PC-9 (cell line): ENCODE data around the gene CDH20. TPM values are rescaled to one million over a fixed set of nuclear protein-coding genes. Genes with fewer than 3 reads are reported as not detected.

ENCODE experiments used
- BruUV-seq: library from RNA; stranded (reverse); fragments of 400-500 nt; replicated peaks from 2 replicates; lab custom pipeline; 2021; lab: Mats Ljungman, UMichigan
- CTCF ChIA-PET: fragments of 300-600 bp; sonication (Branson Sonifier 250); formaldehyde crosslinking; loops from one replicate; lab custom pipeline; 2022; ENCODE audit warnings: antibody characterized with exemption; lab: Charles Lee
- POLR2A ChIA-PET: fragments of 300-600 bp; sonication (Branson Sonifier 250); formaldehyde crosslinking; loops from one replicate; lab custom pipeline; 2022; ENCODE audit warnings: antibody characterized with exemption; ENCODE audit not compliant: unreplicated experiment; lab: Charles Lee
- DNase-seq, 2 experiments: peaks; one replicate each; pipeline versions ENCODE4 v3.0.0 to v3.0.0-alpha.2; 2015 to 2022; ENCODE audit warnings: mixed read lengths in 1 of 2
- H2AFZ ChIP-seq: fragments of 200-600 bp; sonication (generic); 2 replicates; pipeline ENCODE4 v1.8.1; 2017; ENCODE audit warnings: antibody characterized with exemption
- H3F3A ChIP-seq: fragments of 200-600 bp; sonication (generic); 2 replicates; pipeline ENCODE4 v1.8.1; 2017; ENCODE audit warnings: antibody characterized with exemption, mild to moderate bottlenecking, low read depth; ENCODE audit not compliant: insufficient read depth
- H3K27ac ChIP-seq: fragments of 200-600 bp; sonication (generic); 2 replicates; pipeline ENCODE4 v1.6.1; 2016; ENCODE audit warnings: mixed run types
- H3K27me3 ChIP-seq: fragments of 200-600 bp; sonication (generic); 2 replicates; pipeline ENCODE4 v1.6.1; 2016; ENCODE audit warnings: low read depth, mixed run types; ENCODE audit not compliant: insufficient read depth
- H3K36me3 ChIP-seq: fragments of 200-600 bp; sonication (generic); 2 replicates; pipeline ENCODE4 v1.6.1; 2016; ENCODE audit warnings: low read depth, mixed run types
- H3K4me1 ChIP-seq: fragments of 200-600 bp; sonication (generic); replicated peaks from 2 replicates; pipeline ENCODE4 v1.6.1; 2016; ENCODE audit warnings: mixed run types; ENCODE audit not compliant: insufficient read depth
- H3K4me2 ChIP-seq: fragments of 200-600 bp; sonication (generic); 2 replicates; pipeline ENCODE4 v1.6.1; 2017; ENCODE audit warnings: mixed run types
- H3K4me3 ChIP-seq: fragments of 200-600 bp; sonication (generic); 2 replicates; pipeline ENCODE4 v1.6.1; 2016; ENCODE audit warnings: mixed run types
- H3K79me2 ChIP-seq: fragments of 200-600 bp; sonication (generic); 2 replicates; pipeline ENCODE4 v1.6.1; 2017; ENCODE audit warnings: low read depth, mixed run types
- H3K9me2 ChIP-seq: fragments of 200-600 bp; sonication (generic); 2 replicates; pipeline ENCODE4 v1.8.1; 2017; ENCODE audit warnings: mild to moderate bottlenecking; ENCODE audit not compliant: insufficient read depth
- H3K9me3 ChIP-seq: fragments of 200-600 bp; sonication (generic); 2 replicates; pipeline ENCODE4 v1.8.1; 2016; ENCODE audit warnings: low read depth; ENCODE audit not compliant: insufficient read depth
- H4K20me1 ChIP-seq: fragments of 200-600 bp; sonication (generic); 2 replicates; pipeline ENCODE4 v1.8.1; 2017; ENCODE audit not compliant: insufficient read depth
- EZH2 ChIP-seq: fragments of 200-600 bp; sonication (generic); IDR thresholded peaks from 2 replicates; pipeline ENCODE4 v1.8.0; 2017; ENCODE audit warnings: antibody characterized with exemption, low read depth
- intact Hi-C: fragments of 100-400 bp; cut with micrococcal nuclease; formaldehyde crosslinking; loops from one replicate; pipeline ENCODE4 v1.10.0; 2022; ENCODE audit not compliant: unreplicated experiment
- total RNA-seq: library from RNA; stranded (reverse); gene quantifications from 2 replicates; pipeline ENCODE4 v1.2.3, GENCODE V29; 2021
- TF ChIP-seq, protein P1 (sequence below): fragments of 200-600 bp; sonication (generic); conservative IDR thresholded peaks from 2 replicates; pipeline ENCODE4 v1.6.1; 2017; ENCODE audit warnings: mixed run types, antibody characterized with exemption, mild to moderate bottlenecking, moderate library complexity

The CDH20 gene
- total RNA-seq, 1 experiment from 2014 or later, result not detected

DNA sequence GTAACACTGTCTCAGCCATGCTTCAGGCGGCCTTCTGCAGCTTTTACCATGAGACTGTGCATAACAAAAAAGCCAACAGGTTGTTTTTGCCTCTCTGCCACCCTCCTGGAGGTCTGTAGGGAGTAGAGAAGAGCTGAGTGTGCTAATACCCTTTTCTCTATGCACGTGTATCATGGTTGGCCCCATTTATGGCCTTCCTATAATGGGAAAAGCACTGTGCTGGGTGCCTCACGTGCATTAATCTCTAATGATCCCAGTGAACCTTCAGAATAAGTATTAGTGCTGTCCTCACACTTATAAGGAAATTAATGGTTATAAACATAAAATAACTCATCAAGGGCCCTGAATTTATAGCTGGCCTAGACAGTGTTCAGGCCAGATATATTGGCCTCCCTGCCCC lies 164.2 kb downstream of the CDH20 start:
- DNase-seq, result no peak
- H3K4me1 ChIP-seq, result no peaks in the 10 kb centered on the region
- no peaks in the 10 kb centered on the region for H3F3A ChIP-seq
- no peaks in the 10 kb centered on the region for H3K79me2 ChIP-seq
- no peak overlapping the region for H3K27ac ChIP-seq
- TF ChIP-seq, protein P1, sequence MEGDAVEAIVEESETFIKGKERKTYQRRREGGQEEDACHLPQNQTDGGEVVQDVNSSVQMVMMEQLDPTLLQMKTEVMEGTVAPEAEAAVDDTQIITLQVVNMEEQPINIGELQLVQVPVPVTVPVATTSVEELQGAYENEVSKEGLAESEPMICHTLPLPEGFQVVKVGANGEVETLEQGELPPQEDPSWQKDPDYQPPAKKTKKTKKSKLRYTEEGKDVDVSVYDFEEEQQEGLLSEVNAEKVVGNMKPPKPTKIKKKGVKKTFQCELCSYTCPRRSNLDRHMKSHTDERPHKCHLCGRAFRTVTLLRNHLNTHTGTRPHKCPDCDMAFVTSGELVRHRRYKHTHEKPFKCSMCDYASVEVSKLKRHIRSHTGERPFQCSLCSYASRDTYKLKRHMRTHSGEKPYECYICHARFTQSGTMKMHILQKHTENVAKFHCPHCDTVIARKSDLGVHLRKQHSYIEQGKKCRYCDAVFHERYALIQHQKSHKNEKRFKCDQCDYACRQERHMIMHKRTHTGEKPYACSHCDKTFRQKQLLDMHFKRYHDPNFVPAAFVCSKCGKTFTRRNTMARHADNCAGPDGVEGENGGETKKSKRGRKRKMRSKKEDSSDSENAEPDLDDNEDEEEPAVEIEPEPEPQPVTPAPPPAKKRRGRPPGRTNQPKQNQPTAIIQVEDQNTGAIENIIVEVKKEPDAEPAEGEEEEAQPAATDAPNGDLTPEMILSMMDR, result no peak
- TF ChIP-seq EZH2, result no peak
- H3K27me3 ChIP-seq, result no peaks in the 10 kb centered on the region
- POLR2A ChIA-PET, result no interaction called here
- H3K4me3 ChIP-seq, result no peak overlapping the region
- no peaks in the 10 kb centered on the region for H3K36me3 ChIP-seq
- no peaks in the 10 kb centered on the region for H4K20me1 ChIP-seq
- intact Hi-C loops, result no loop called here
- H2AFZ ChIP-seq, result no peak overlapping the region
- no peaks in the 10 kb centered on the region for H3K9me3 ChIP-seq
- no peak overlapping the region for H3K4me2 ChIP-seq
- no TSS peak for BruUV-seq
- no peaks in the 10 kb centered on the region for H3K9me2 ChIP-seq
- CTCF ChIA-PET, result no interaction called here

DNA sequence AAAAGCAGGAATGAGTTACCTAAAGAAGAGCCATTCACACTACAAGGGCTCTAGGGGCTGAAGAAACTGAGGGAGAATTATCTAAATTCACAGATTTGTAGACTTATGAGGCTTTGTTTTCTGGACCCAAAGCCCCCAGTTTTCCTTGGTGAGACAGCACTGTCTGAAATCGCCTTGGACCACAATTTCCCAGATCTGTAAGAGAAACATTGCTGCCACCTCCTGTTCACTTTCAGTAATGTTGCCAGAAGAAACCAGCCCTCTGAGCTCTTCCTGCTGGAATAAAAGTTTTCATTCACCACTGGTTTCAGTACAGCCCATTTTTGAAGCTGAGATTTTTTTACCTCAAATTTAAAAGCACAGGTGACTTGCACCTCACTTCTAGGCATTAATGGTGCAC lies 169.2 kb downstream of the CDH20 start:
- no peaks in the 10 kb centered on the region for H3K9me3 ChIP-seq
- H2AFZ ChIP-seq, result no peak overlapping the region
- BruUV-seq, result no TSS peak
- H3K27ac ChIP-seq, result no peak overlapping the region
- H3K9me2 ChIP-seq, result no peaks in the 10 kb centered on the region
- no peak overlapping the region for H3K4me2 ChIP-seq
- POLR2A ChIA-PET, result no interaction called here
- no peaks in the 10 kb centered on the region for H3F3A ChIP-seq
- no peak for TF ChIP-seq EZH2
- TF ChIP-seq, protein P1, result peak; percentile 72
- no peaks in the 10 kb centered on the region for H3K36me3 ChIP-seq
- no peaks in the 10 kb centered on the region for H4K20me1 ChIP-seq
- no peak overlapping the region for H3K4me3 ChIP-seq
- no peaks in the 10 kb centered on the region for H3K27me3 ChIP-seq
- H3K79me2 ChIP-seq, result no peaks in the 10 kb centered on the region
- intact Hi-C loops, result loop anchor here (2.0 to 10.0 kb wide), 3 partner anchors 695 to 1518 kb away; no protein-coding TSS in a partner anchor
- peak in 1 of 2 experiments; percentile 3 for DNase-seq
- no peaks in the 10 kb centered on the region for H3K4me1 ChIP-seq
- CTCF ChIA-PET, result no interaction called here

DNA sequence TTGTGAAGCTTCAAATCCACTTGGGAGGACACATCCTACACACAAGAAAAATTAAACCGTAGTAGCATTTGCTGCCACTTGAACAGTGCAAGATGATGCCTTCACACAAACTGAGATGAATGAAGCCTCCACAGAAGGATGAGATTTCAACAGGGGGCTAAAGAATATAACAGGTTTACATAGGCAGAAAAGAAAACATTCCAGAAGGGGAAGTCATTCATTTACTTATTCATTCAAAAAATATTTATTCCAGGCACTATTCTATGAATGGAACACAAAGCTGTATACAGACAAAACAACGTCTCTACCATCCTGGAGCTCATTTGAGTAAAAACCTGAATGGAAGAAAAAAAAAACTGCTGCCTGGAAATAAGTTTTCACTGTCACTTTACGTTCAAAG lies 170.5 kb downstream of the CDH20 start:
- H3K4me2 ChIP-seq, result no peak overlapping the region
- no peaks in the 10 kb centered on the region for H3K27me3 ChIP-seq
- H3K79me2 ChIP-seq, result no peaks in the 10 kb centered on the region
- H3F3A ChIP-seq, result no peaks in the 10 kb centered on the region
- H4K20me1 ChIP-seq, result no peaks in the 10 kb centered on the region
- no peak overlapping the region for H3K27ac ChIP-seq
- H2AFZ ChIP-seq, result no peak overlapping the region
- intact Hi-C loops, result loop anchor here (2.0 to 10.0 kb wide), 3 partner anchors 696 to 1519 kb away; no protein-coding TSS in a partner anchor
- no TSS peak for BruUV-seq
- no peaks in the 10 kb centered on the region for H3K36me3 ChIP-seq
- H3K4me3 ChIP-seq, result no peak overlapping the region
- CTCF ChIA-PET, result interaction anchor here (0.6 kb wide), 2 partner anchors 74 to 448 kb away, joined by 3 to 5 read pairs; no protein-coding TSS in a partner anchor
- TF ChIP-seq, protein P1, result no peak
- TF ChIP-seq EZH2, result no peak
- no peaks in the 10 kb centered on the region for H3K4me1 ChIP-seq
- H3K9me3 ChIP-seq, result no peaks in the 10 kb centered on the region
- POLR2A ChIA-PET, result no interaction called here
- no peaks in the 10 kb centered on the region for H3K9me2 ChIP-seq
- no peak for DNase-seq
